Adrenal gland (tissue), 5 donors: Measurements from ENCODE around the gene MOB1B.

Experiments used
- CTCF ChIP-seq, 6 experiments: fragments of 450-650 bp in 4 of 6; fragments of 200-600 bp in 2 of 6; sonication (generic) in 1 of 6; IDR thresholded peaks; 1 replicate in 5 of 6; 2 replicates in 1 of 6; pipeline versions ENCODE4 v1.5.1 to v1.8.0; 2016 to 2021; ENCODE audit warnings: antibody characterized with exemption in 6 of 6, mild to moderate bottlenecking in 2 of 6, moderate library complexity in 1 of 6
- POLR2A ChIP-seq, 2 donors: fragments of 450-650 bp; IDR thresholded peaks; one replicate each; pipeline ENCODE4 v1.6.1; 2017; ENCODE audit warnings: antibody characterized with exemption in 2 of 2, mild to moderate bottlenecking in 2 of 2, moderate library complexity in 1 of 2
- donor health status: DM: no; HTN: no; CAD: no.

- TF ChIP-seq CTCF (IDR thresholded peaks at IDR 0.05), result no peak
- TF ChIP-seq POLR2A (IDR thresholded peaks at IDR 0.05), result no peak
Observed at GRCh38 chr4:71020611-71021010, 118.4 kb downstream of the MOB1B start.
